Measurements from ENCODE around the gene SRP14.

GRCh38 chr15:40048926-40049475, 10.0 kb upstream of the SRP14 start:
- TF ChIP-seq GATA2 (IDR thresholded peaks at IDR 0.05; ENCODE audit: low read depth, low read length): no peak
- no peak for TF ChIP-seq GATA3 (IDR thresholded peaks at IDR 0.05; ENCODE audit: low read depth, low read length)

Data from SH-SY5Y (cell line).